GM23338 (cell line): Measurements from ENCODE around the gene PBOV1. TPM values are rescaled to one million over a fixed set of nuclear protein-coding genes. Genes with fewer than 3 reads are reported as not detected.

ENCODE experiments used
- ATAC-seq: fragments of 200-7000 bp; cut with Tn5 transposase; 3 replicates; pipeline ENCODE4 v1.9.1; 2020
- DNase-seq: peaks from one replicate; pipeline ENCODE4 v3.0.0-alpha.2; 2015; ENCODE audit warnings: low spot score
- H2AFZ ChIP-seq: fragments of 200-600 bp; sonication (generic); 2 replicates; pipeline ENCODE4 v1.8.0; 2016; ENCODE audit warnings: antibody characterized with exemption, mild to moderate bottlenecking, moderate library complexity
- H3F3A ChIP-seq: fragments of 200-600 bp; sonication (generic); replicated peaks from 2 replicates; pipeline ENCODE4 v1.8.0; 2017; ENCODE audit warnings: antibody characterized with exemption, mixed run types, low read depth
- H3K27ac ChIP-seq: fragments of 200-600 bp; sonication (generic); 2 replicates; pipeline ENCODE4 v1.6.1; 2016; ENCODE audit warnings: low read depth
- H3K27me3 ChIP-seq: fragments of 200-600 bp; sonication (generic); 2 replicates; pipeline ENCODE4 v1.8.0; 2016; ENCODE audit warnings: mild to moderate bottlenecking, mixed run types, moderate library complexity; ENCODE audit not compliant: insufficient read depth
- H3K36me3 ChIP-seq: fragments of 200-600 bp; sonication (generic); 2 replicates; pipeline ENCODE4 v1.8.0; 2016; ENCODE audit warnings: mild to moderate bottlenecking; ENCODE audit not compliant: insufficient read depth
- H3K4me1 ChIP-seq: fragments of 200-600 bp; sonication (generic); 2 replicates; pipeline ENCODE4 v1.8.0; 2016; ENCODE audit warnings: mild to moderate bottlenecking, moderate library complexity; ENCODE audit not compliant: insufficient read depth
- H3K4me2 ChIP-seq: fragments of 200-600 bp; sonication (generic); 2 replicates; pipeline ENCODE4 v1.7.1; 2017; ENCODE audit warnings: mixed run types
- H3K4me3 ChIP-seq: fragments of 200-600 bp; sonication (generic); 2 replicates; pipeline ENCODE4 v1.6.1; 2016; ENCODE audit warnings: mixed run types
- H3K79me2 ChIP-seq: fragments of 200-600 bp; sonication (generic); replicated peaks from 2 replicates; pipeline ENCODE4 v1.8.0; 2017; ENCODE audit warnings: mild to moderate bottlenecking; ENCODE audit not compliant: insufficient read depth
- H3K9me2 ChIP-seq: fragments of 200-600 bp; sonication (generic); 2 replicates; pipeline ENCODE4 v1.8.0; 2017; ENCODE audit not compliant: insufficient read depth
- H4K20me1 ChIP-seq: fragments of 200-600 bp; sonication (generic); replicated peaks from 2 replicates; pipeline ENCODE4 v1.8.0; 2017; ENCODE audit warnings: mild to moderate bottlenecking; ENCODE audit not compliant: insufficient read depth
- H3K27ac Mint-ChIP-seq: 2 replicates; pipeline ENCODE4 v1.8.0; 2020; ENCODE audit warnings: inconsistent platforms, mild to moderate bottlenecking, moderate library complexity, mixed read lengths
- H3K27me3 Mint-ChIP-seq: 3 replicates; pipeline ENCODE4 v1.8.0; 2022; ENCODE audit warnings: low read depth, mild to moderate bottlenecking, moderate library complexity, mixed read lengths, inconsistent platforms; ENCODE audit not compliant: insufficient read depth, poor library complexity
- H3K36me3 Mint-ChIP-seq: 3 replicates; pipeline ENCODE4 v1.8.0; 2021; ENCODE audit warnings: low read depth, mild to moderate bottlenecking, inconsistent platforms, moderate library complexity, mixed read lengths
- H3K4me1 Mint-ChIP-seq: 3 replicates; pipeline ENCODE4 v1.8.0; 2020; ENCODE audit warnings: mild to moderate bottlenecking, inconsistent platforms, mixed read lengths
- H3K4me3 Mint-ChIP-seq: 3 replicates; pipeline ENCODE4 v1.8.0; 2021; ENCODE audit warnings: moderate library complexity, mild to moderate bottlenecking, inconsistent platforms, mixed read lengths
- H3K9me3 Mint-ChIP-seq: 3 replicates; pipeline ENCODE4 v1.8.0; 2020; ENCODE audit warnings: moderate library complexity, mild to moderate bottlenecking, inconsistent platforms, mixed read lengths
- CREB1 ChIP-seq: fragments of 250-450 bp; sonication (Bioruptor Pico); IDR thresholded peaks from 2 replicates; pipeline ENCODE4 v1.5.0; 2020; ENCODE audit warnings: low read depth, mild to moderate bottlenecking, moderate library complexity
- EZH2 ChIP-seq: fragments of 200-600 bp; sonication (generic); IDR thresholded peaks from one replicate; pipeline ENCODE4 v1.8.0; 2017; ENCODE audit warnings: antibody characterized with exemption, mild to moderate bottlenecking, low read depth; ENCODE audit not compliant: unreplicated experiment
- EZH2phosphoT487 ChIP-seq: fragments of 200-600 bp; sonication (generic); IDR thresholded peaks from one replicate; pipeline ENCODE4 v1.8.1; 2018; ENCODE audit warnings: antibody characterized with exemption; ENCODE audit not compliant: unreplicated experiment
- JUNB ChIP-seq: IDR thresholded peaks from one replicate; pipeline ENCODE4 v1.6.1; 2016; ENCODE audit warnings: antibody characterized with exemption; ENCODE audit not compliant: unreplicated experiment
- NANOG ChIP-seq: IDR thresholded peaks from 2 replicates; pipeline ENCODE4 v1.6.1; 2016; ENCODE audit warnings: antibody characterized with exemption, borderline replicate concordance
- POLR2AphosphoS5 ChIP-seq: IDR thresholded peaks from 2 replicates; pipeline ENCODE4 v1.6.1; 2016; ENCODE audit warnings: antibody characterized with exemption, low read depth
- STAT1 ChIP-seq: IDR thresholded peaks from one replicate; pipeline ENCODE4 v1.6.1; 2016; ENCODE audit warnings: antibody characterized with exemption; ENCODE audit not compliant: unreplicated experiment
- ZNF114 ChIP-seq: fragments of 250-450 bp; sonication (Bioruptor Pico); IDR thresholded peaks from 2 replicates; pipeline ENCODE4 v1.5.0; 2020; ENCODE audit warnings: mild to moderate bottlenecking, moderate library complexity
- ZNF331 ChIP-seq: fragments of 250-450 bp; sonication (Bioruptor Pico); IDR thresholded peaks from 2 replicates; pipeline ENCODE4 v1.5.0; 2020; ENCODE audit warnings: low read depth, mild to moderate bottlenecking, moderate library complexity
- polyA plus RNA-seq: library from polyadenylated mRNA; unstranded; fragments of >200 nt; fragmentation: Nextera tagmentation; extraction: Ambion mirVana; gene quantifications from 2 replicates; pipeline ENCODE4 v1.2.1, GENCODE V29; 2016
- total RNA-seq: library from RNA; depleted of rRNA; stranded (reverse); fragments of >200 nt; shearing (Covaris generic); gene quantifications from 2 replicates; pipeline ENCODE4 v1.2.3, GENCODE V29; 2014
- TF ChIP-seq, protein P1 (sequence below): IDR thresholded peaks from one replicate; pipeline ENCODE4 v1.6.1; 2018; ENCODE audit warnings: antibody characterized with exemption; ENCODE audit not compliant: unreplicated experiment
- TF ChIP-seq, protein P2 (sequence below): IDR thresholded peaks from 2 replicates; pipeline ENCODE4 v1.6.1; 2016; ENCODE audit warnings: antibody characterized with exemption
- TF ChIP-seq, protein P3 (sequence below), 2 experiments: fragments of 200-600 bp in 1 of 2; sonication (generic) in 1 of 2; conservative IDR thresholded peaks; 2 replicates each; pipeline versions ENCODE4 v1.5.1 to v1.6.1; 2016 to 2017; ENCODE audit warnings: antibody characterized with exemption in 2 of 2, low read depth in 2 of 2, mild to moderate bottlenecking in 2 of 2, moderate library complexity in 1 of 2
- TF ChIP-seq, protein P4 (sequence below): fragments of 250-450 bp; sonication (Bioruptor Pico); IDR thresholded peaks from 2 replicates; pipeline ENCODE4 v1.5.0; 2020; ENCODE audit warnings: mild to moderate bottlenecking, moderate library complexity

PBOV1 gene
- total and polyA plus RNA-seq, 2 experiments from 2014 or later = not detected

DNA sequence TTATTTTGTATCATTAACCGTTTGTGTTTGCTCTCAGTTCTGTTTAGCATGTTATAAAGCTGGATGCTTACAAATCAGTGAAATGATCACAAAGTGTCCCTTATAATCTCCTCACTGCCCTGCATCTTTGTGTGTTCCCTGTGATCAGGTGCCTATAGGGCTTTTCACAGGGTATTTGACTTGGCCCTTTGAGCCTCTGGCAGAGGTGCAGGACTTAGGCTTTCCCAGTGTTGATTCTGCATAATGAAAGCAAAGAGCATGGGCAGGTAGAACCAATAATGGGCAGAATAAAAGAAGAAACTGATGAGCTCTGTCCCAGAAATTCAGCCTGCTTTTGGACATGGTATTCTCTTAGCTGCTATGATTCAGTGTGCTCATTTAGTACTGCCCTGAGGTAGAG lies 16.9 kb upstream of the PBOV1 start:
- no peak for TF ChIP-seq POLR2AphosphoS5
- no peak for TF ChIP-seq ZNF114
- no peak for TF ChIP-seq CREB1
- TF ChIP-seq, protein P1, sequence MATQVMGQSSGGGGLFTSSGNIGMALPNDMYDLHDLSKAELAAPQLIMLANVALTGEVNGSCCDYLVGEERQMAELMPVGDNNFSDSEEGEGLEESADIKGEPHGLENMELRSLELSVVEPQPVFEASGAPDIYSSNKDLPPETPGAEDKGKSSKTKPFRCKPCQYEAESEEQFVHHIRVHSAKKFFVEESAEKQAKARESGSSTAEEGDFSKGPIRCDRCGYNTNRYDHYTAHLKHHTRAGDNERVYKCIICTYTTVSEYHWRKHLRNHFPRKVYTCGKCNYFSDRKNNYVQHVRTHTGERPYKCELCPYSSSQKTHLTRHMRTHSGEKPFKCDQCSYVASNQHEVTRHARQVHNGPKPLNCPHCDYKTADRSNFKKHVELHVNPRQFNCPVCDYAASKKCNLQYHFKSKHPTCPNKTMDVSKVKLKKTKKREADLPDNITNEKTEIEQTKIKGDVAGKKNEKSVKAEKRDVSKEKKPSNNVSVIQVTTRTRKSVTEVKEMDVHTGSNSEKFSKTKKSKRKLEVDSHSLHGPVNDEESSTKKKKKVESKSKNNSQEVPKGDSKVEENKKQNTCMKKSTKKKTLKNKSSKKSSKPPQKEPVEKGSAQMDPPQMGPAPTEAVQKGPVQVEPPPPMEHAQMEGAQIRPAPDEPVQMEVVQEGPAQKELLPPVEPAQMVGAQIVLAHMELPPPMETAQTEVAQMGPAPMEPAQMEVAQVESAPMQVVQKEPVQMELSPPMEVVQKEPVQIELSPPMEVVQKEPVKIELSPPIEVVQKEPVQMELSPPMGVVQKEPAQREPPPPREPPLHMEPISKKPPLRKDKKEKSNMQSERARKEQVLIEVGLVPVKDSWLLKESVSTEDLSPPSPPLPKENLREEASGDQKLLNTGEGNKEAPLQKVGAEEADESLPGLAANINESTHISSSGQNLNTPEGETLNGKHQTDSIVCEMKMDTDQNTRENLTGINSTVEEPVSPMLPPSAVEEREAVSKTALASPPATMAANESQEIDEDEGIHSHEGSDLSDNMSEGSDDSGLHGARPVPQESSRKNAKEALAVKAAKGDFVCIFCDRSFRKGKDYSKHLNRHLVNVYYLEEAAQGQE = no peak
- TF ChIP-seq, protein P2, sequence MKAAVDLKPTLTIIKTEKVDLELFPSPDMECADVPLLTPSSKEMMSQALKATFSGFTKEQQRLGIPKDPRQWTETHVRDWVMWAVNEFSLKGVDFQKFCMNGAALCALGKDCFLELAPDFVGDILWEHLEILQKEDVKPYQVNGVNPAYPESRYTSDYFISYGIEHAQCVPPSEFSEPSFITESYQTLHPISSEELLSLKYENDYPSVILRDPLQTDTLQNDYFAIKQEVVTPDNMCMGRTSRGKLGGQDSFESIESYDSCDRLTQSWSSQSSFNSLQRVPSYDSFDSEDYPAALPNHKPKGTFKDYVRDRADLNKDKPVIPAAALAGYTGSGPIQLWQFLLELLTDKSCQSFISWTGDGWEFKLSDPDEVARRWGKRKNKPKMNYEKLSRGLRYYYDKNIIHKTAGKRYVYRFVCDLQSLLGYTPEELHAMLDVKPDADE = no peak
- TF ChIP-seq ZNF331 (CRISPR knock-in tag) = no peak
- no peak for TF ChIP-seq NANOG
- TF ChIP-seq, protein P3, sequence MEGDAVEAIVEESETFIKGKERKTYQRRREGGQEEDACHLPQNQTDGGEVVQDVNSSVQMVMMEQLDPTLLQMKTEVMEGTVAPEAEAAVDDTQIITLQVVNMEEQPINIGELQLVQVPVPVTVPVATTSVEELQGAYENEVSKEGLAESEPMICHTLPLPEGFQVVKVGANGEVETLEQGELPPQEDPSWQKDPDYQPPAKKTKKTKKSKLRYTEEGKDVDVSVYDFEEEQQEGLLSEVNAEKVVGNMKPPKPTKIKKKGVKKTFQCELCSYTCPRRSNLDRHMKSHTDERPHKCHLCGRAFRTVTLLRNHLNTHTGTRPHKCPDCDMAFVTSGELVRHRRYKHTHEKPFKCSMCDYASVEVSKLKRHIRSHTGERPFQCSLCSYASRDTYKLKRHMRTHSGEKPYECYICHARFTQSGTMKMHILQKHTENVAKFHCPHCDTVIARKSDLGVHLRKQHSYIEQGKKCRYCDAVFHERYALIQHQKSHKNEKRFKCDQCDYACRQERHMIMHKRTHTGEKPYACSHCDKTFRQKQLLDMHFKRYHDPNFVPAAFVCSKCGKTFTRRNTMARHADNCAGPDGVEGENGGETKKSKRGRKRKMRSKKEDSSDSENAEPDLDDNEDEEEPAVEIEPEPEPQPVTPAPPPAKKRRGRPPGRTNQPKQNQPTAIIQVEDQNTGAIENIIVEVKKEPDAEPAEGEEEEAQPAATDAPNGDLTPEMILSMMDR (conservative IDR thresholded peaks at IDR 0.05; ENCODE audit: low read depth in 2 of 2) = no peak
- no peak for TF ChIP-seq EZH2phosphoT487
- no peak for TF ChIP-seq JUNB
- TF ChIP-seq, protein P4, sequence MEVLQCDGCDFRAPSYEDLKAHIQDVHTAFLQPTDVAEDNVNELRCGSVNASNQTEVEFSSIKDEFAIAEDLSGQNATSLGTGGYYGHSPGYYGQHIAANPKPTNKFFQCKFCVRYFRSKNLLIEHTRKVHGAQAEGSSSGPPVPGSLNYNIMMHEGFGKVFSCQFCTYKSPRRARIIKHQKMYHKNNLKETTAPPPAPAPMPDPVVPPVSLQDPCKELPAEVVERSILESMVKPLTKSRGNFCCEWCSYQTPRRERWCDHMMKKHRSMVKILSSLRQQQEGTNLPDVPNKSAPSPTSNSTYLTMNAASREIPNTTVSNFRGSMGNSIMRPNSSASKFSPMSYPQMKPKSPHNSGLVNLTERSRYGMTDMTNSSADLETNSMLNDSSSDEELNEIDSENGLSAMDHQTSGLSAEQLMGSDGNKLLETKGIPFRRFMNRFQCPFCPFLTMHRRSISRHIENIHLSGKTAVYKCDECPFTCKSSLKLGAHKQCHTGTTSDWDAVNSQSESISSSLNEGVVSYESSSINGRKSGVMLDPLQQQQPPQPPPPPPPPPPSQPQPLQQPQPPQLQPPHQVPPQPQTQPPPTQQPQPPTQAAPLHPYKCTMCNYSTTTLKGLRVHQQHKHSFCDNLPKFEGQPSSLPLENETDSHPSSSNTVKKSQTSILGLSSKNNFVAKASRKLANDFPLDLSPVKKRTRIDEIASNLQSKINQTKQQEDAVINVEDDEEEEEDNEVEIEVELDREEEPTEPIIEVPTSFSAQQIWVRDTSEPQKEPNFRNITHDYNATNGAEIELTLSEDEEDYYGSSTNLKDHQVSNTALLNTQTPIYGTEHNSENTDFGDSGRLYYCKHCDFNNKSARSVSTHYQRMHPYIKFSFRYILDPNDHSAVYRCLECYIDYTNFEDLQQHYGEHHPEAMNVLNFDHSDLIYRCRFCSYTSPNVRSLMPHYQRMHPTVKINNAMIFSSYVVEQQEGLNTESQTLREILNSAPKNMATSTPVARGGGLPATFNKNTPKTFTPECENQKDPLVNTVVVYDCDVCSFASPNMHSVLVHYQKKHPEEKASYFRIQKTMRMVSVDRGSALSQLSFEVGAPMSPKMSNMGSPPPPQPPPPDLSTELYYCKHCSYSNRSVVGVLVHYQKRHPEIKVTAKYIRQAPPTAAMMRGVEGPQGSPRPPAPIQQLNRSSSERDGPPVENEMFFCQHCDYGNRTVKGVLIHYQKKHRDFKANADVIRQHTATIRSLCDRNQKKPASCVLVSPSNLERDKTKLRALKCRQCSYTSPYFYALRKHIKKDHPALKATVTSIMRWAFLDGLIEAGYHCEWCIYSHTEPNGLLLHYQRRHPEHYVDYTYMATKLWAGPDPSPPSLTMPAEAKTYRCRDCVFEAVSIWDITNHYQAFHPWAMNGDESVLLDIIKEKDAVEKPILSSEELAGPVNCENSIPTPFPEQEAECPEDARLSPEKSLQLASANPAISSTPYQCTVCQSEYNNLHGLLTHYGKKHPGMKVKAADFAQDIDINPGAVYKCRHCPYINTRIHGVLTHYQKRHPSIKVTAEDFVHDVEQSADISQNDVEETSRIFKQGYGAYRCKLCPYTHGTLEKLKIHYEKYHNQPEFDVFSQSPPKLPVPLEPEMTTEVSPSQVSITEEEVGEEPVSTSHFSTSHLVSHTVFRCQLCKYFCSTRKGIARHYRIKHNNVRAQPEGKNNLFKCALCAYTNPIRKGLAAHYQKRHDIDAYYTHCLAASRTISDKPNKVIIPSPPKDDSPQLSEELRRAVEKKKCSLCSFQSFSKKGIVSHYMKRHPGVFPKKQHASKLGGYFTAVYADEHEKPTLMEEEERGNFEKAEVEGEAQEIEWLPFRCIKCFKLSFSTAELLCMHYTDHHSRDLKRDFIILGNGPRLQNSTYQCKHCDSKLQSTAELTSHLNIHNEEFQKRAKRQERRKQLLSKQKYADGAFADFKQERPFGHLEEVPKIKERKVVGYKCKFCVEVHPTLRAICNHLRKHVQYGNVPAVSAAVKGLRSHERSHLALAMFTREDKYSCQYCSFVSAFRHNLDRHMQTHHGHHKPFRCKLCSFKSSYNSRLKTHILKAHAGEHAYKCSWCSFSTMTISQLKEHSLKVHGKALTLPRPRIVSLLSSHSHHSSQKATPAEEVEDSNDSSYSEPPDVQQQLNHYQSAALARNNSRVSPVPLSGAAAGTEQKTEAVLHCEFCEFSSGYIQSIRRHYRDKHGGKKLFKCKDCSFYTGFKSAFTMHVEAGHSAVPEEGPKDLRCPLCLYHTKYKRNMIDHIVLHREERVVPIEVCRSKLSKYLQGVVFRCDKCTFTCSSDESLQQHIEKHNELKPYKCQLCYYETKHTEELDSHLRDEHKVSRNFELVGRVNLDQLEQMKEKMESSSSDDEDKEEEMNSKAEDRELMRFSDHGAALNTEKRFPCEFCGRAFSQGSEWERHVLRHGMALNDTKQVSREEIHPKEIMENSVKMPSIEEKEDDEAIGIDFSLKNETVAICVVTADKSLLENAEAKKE = no peak
- no peak for TF ChIP-seq EZH2
- no peak for TF ChIP-seq STAT1
- Histone ChIP-seq H4K20me1 (no peaks in the 10 kb centered on the region), H2AFZ (no peak overlapping the region), H3K9me2 (no peaks in the 10 kb centered on the region), H3K79me2 (no peaks in the 10 kb centered on the region), H3K4me1 (no peaks in the 10 kb centered on the region), H3K27me3 (no peaks in the 10 kb centered on the region), H3K4me2 (no peak overlapping the region), H3F3A (no peaks in the 10 kb centered on the region), H3K4me3 (no peak overlapping the region), H3K27ac (no peak overlapping the region), H3K36me3 (no peaks in the 10 kb centered on the region)
- Mint-ChIP-seq H3K27me3 (no peaks in the 10 kb centered on the region), H3K4me3 (no peak overlapping the region), H3K36me3 (no peaks in the 10 kb centered on the region), H3K27ac (no peak overlapping the region), H3K4me1 (peaks cover 13% of the 10 kb centered on the region; the same call in 2 of the 3 replicates), H3K9me3 (no peaks in the 10 kb centered on the region)
- ATAC-seq (no peak), DNase-seq (no peak)
